Ectodermal cell (in vitro differentiated cells): ENCODE results near the gene NMRK1.
A peak's percentile ranks its signal among the peaks of the same experiment; 100 is the strongest.

ENCODE experiments used
- H3K27ac ChIP-seq: 2 replicates; pipeline ENCODE4 v1.7.0; 2013; ENCODE audit warnings: mild to moderate bottlenecking, low read depth, low read length; ENCODE audit not compliant: insufficient read depth, poor library complexity, severe bottlenecking
- H3K27me3 ChIP-seq: 2 replicates; pipeline ENCODE4 v1.7.0; 2013; ENCODE audit warnings: mild to moderate bottlenecking, low read length; ENCODE audit not compliant: insufficient read depth, control insufficient read depth, poor library complexity, severe bottlenecking
- H3K36me3 ChIP-seq: one replicate; pipeline ENCODE4 v1.7.0; 2013; ENCODE audit warnings: low read length; ENCODE audit not compliant: control insufficient read depth, insufficient read depth
- H3K4me1 ChIP-seq: one replicate; pipeline ENCODE4 v1.7.0; 2013; ENCODE audit warnings: low read length; ENCODE audit not compliant: control insufficient read depth, insufficient read depth
- H3K4me3 ChIP-seq: 2 replicates; pipeline ENCODE4 v1.7.0; 2013; ENCODE audit warnings: low read depth, low read length, control low read depth; ENCODE audit not compliant: insufficient read depth
- H3K9me3 ChIP-seq: 2 replicates; pipeline ENCODE4 v1.7.0; 2013; ENCODE audit warnings: mild to moderate bottlenecking, low read length, moderate library complexity; ENCODE audit not compliant: control insufficient read depth
- WGBS, 2 experiments: methylation state at CpG; one replicate each; pipeline ENCODE4 v1.1.7; 2013; ENCODE audit warnings: missing lambda C conversion rate in 2 of 2; 5-methylcytosine and 5-hydroxymethylcytosine counted together

Gene NMRK1

GRCh38 chr9:75036793-75037192 is 51.2 kb downstream of the NMRK1 start:
- no peaks in the 10 kb centered on the region for H3K36me3 ChIP-seq
- H3K27ac ChIP-seq = no peak overlapping the region
- 91 to 92% methylated on average over 3 of the region's 3 CpGs for WGBS, 2 experiments
- no peaks in the 10 kb centered on the region for H3K4me1 ChIP-seq
- H3K4me3 ChIP-seq = no peak overlapping the region
- H3K9me3 ChIP-seq = no peaks in the 10 kb centered on the region
- no peaks in the 10 kb centered on the region for H3K27me3 ChIP-seq

GRCh38 chr9:75033791-75034473 is 54.0 kb downstream of the NMRK1 start:
- Histone ChIP-seq H3K27me3 (no peaks in the 10 kb centered on the region), H3K4me1 (no peaks in the 10 kb centered on the region), H3K9me3 (no peaks in the 10 kb centered on the region), H3K36me3 (no peaks in the 10 kb centered on the region), H3K4me3 (no peak overlapping the region), H3K27ac (no peak overlapping the region)
- WGBS, 2 experiments = 90 to 93% methylated on average over 2 of the region's 2 CpGs

- H3K9me3 ChIP-seq = no peaks in the 10 kb centered on the region
- no peaks in the 10 kb centered on the region for H3K4me1 ChIP-seq
- H3K27ac ChIP-seq = peak overlapping the region; percentile 91
- H3K36me3 ChIP-seq = no peaks in the 10 kb centered on the region
- H3K4me3 ChIP-seq = peak overlapping the region; percentile 79
- 0 to 1% methylated on average over 59 of the region's 59 CpGs for WGBS, 2 experiments
- no peaks in the 10 kb centered on the region for H3K27me3 ChIP-seq
These were observed 60.5 kb downstream of the NMRK1 start for GRCh38 chr9:75027187-75028107.

DNA sequence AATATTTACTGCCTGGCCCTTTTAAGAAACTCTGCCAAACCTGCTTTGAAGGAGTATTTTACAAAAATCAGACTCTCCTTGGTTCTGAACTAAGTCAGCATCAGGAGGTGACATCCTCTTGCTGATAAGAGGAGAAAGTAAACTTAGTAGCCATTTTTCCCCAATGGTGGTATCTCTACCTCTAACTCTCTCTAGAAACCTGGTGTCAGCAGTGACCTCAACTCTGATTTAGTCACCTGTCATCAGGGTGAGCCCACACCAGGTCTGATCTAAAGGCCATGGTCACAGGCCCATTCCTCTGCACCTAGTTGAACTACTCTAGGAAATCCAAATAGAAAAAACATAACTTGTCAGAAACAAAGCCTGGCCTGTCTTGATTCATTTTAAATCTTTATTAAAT is 64.1 kb downstream of the NMRK1 start:
- Histone ChIP-seq H3K27me3 (no peaks in the 10 kb centered on the region), H3K27ac (no peak overlapping the region), H3K4me1 (no peaks in the 10 kb centered on the region), H3K4me3 (no peak overlapping the region), H3K36me3 (no peaks in the 10 kb centered on the region), H3K9me3 (no peaks in the 10 kb centered on the region)

- H3K4me3 ChIP-seq = no peak overlapping the region
- H3K9me3 ChIP-seq = no peaks in the 10 kb centered on the region
- H3K36me3 ChIP-seq = no peaks in the 10 kb centered on the region
- no peaks in the 10 kb centered on the region for H3K27me3 ChIP-seq
- H3K4me1 ChIP-seq = no peaks in the 10 kb centered on the region
- no peak overlapping the region for H3K27ac ChIP-seq
- 67 to 84% methylated on average over 1 of the region's 1 CpG for WGBS, 2 experiments
These were observed 68.3 kb downstream of the NMRK1 start for GRCh38 chr9:75019654-75020053.

- H3K27ac ChIP-seq = no peak overlapping the region
- H3K4me1 ChIP-seq = no peaks in the 10 kb centered on the region
- H3K36me3 ChIP-seq = no peaks in the 10 kb centered on the region
- WGBS, 2 experiments = 92 to 96% methylated on average over 5 of the region's 5 CpGs
- H3K9me3 ChIP-seq = no peaks in the 10 kb centered on the region
- H3K27me3 ChIP-seq = no peaks in the 10 kb centered on the region
- H3K4me3 ChIP-seq = no peak overlapping the region
These were observed 68.9 kb downstream of the NMRK1 start for GRCh38 chr9:75019022-75019421.

- no peaks in the 10 kb centered on the region for H3K27me3 ChIP-seq
- H3K27ac ChIP-seq = no peak overlapping the region
- no peak overlapping the region for H3K4me3 ChIP-seq
- no peaks in the 10 kb centered on the region for H3K4me1 ChIP-seq
- no peaks in the 10 kb centered on the region for H3K36me3 ChIP-seq
- 93 to 100% methylated on average over 2 to 3 of the region's 3 CpGs for WGBS, 2 experiments
- no peaks in the 10 kb centered on the region for H3K9me3 ChIP-seq
These were observed 70.6 kb downstream of the NMRK1 start for GRCh38 chr9:75017378-75017777.

GRCh38 chr9:75013735-75014134 is 74.2 kb downstream of the NMRK1 start:
- Histone ChIP-seq H3K4me3 (no peak overlapping the region), H3K27me3 (no peaks in the 10 kb centered on the region), H3K36me3 (no peaks in the 10 kb centered on the region), H3K4me1 (no peaks in the 10 kb centered on the region), H3K9me3 (no peaks in the 10 kb centered on the region), H3K27ac (no peak overlapping the region)
- 92% methylated on average over 2 of the region's 2 CpGs; no CpG with 5 or more reads in 1 of the 2 experiments for WGBS, 2 experiments
